GM18505 (cell line): ENCODE data around the gene NUP37.
A peak's percentile ranks its signal among the peaks of the same experiment; 100 is the strongest.

ENCODE experiments used
- ATAC-seq: cut with Tn5 transposase; IDR thresholded peaks from one replicate; pipeline ENCODE4 v1.9.1; 2021; ENCODE audit not compliant: unreplicated experiment
- POLR2A ChIP-seq: IDR thresholded peaks from 4 replicates; pipeline ENCODE4 v1.6.1; 2011; ENCODE audit warnings: borderline replicate concordance; ENCODE audit not compliant: insufficient read depth, insufficient read length; ENCODE audit errors: extremely low read depth

Gene NUP37

DNA sequence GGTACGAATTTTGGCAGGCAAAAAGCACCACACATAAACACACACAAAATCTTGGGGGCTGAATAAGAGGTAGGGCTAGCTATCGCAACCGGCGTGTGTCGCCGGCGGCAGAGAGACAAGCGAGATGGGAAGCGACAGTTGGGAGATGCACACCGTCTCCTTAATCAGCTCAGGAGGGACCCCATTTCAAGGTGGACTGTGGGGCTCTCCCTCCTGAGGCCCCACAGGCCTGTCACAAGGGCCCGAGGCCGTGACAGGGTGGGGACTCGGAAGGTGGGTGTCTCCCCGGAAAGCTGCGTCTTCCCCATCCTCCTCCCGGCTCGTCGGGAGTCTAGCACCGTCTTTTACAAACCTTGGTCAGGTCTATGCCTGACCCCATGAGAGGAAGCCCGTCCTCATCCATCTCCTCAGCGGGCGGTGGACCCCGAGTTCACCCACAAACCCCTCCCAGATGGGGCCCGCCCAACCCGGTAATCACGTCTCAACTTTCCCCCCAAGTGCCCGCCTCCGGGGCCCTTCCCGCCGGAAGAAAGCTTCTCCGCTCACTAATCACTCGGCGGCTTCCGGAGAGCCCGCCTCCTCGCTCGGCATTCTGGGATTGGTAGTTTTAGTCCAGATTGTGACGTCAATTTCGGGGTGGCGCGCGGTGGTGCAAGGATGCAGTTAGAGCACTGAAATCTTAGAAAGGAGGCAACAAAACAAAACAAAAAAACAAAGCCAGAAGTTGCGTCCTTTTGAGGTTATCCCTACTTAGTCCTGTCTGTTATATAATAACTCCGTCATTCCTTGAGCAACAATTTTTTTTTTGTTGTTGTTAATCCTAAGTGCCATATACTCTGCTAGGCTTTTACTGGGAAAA, 58.1 kb downstream of the NUP37 start, which contains the start of gene WASHC3:
Gene WASHC3, minus strand, starts transcription at position 432 of the 859 bp plus-strand sequence. Its CDS starts 29 bp downstream, at position 403.
- ATAC-seq, result peak; percentile 94

DNA sequence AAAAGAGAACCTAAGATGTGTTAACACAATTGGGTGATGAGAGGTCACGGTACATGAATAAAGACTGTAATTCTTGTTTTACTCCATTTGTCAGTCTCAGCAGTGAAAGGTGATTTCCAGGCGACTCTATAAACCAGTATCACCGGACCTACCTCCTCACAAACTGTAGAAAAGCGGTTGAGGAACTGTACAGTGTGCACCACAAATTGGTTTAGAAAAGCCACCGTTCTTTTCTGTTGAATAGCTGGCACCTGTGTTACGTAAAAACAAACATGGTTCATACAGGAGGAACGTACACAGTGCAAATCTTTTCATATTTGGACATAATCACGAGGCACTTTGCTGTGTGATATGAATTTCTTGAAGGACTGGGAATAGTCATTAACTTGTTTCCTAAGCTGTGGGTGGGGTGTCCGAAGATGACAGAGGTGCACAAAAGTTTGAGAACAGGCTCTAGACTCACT, 58.8 kb downstream of the NUP37 start:
- no peak for TF ChIP-seq POLR2A
- peak; percentile 40 for ATAC-seq

More for the DNA sequence above, 58.1 kb downstream of the NUP37 start, which contains the start of gene WASHC3:
- peak; percentile 76 for TF ChIP-seq POLR2A

DNA sequence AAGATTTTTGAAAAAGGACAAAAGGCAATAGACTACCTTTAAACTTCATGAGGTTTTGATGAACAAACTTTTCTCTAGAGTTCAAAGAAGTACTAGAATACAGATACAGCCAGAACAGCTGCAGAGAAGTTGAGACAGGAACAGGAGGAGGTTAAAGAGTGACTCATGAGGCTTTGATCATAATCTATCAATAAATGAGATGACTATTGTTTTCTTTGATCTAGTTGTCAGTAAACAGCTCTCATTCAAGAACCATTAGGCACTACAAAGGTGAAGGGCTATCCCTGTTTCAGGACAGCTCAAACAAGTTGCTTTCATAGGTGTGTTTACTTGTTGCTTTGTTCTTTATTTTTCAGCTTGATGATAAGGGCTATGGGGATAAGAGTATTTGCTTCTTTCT, 60.6 kb downstream of the NUP37 start:
- TF ChIP-seq POLR2A, result no peak
- no peak for ATAC-seq

DNA sequence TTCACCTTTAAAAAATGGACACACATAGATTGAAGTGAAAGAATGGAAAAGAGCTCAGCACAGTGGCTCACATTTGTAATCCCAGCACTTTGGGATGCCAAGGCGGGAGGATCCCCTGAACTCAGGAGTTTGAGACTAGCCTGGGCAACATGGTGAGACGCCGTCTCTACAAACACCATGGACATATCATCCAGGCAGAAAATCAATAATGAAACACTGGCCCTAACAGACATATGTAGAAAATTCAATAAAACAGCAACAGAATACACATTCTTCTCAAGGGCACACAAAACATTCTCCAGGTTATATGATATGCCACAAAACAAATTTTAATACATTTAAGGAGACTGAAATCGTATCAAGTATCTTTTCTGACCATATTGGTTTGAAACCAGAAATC, 65.6 kb downstream of the NUP37 start:
- no peak for ATAC-seq
- no peak for TF ChIP-seq POLR2A

DNA sequence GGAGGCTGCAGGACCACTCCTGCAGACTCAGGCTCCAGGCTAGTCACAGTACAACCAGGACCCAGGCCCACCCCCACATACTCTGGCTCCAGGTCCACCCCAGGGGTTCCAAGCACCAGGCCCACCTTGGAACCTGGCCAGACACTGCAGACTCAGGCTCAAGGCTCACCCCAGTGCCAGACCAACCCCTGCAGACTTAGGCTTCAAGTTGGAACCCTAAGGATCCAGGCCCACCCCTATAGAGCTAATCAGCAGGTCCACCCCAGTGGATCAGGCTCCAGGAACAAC, 66.9 kb downstream of the NUP37 start:
- no peak for ATAC-seq
- TF ChIP-seq POLR2A, result no peak

DNA sequence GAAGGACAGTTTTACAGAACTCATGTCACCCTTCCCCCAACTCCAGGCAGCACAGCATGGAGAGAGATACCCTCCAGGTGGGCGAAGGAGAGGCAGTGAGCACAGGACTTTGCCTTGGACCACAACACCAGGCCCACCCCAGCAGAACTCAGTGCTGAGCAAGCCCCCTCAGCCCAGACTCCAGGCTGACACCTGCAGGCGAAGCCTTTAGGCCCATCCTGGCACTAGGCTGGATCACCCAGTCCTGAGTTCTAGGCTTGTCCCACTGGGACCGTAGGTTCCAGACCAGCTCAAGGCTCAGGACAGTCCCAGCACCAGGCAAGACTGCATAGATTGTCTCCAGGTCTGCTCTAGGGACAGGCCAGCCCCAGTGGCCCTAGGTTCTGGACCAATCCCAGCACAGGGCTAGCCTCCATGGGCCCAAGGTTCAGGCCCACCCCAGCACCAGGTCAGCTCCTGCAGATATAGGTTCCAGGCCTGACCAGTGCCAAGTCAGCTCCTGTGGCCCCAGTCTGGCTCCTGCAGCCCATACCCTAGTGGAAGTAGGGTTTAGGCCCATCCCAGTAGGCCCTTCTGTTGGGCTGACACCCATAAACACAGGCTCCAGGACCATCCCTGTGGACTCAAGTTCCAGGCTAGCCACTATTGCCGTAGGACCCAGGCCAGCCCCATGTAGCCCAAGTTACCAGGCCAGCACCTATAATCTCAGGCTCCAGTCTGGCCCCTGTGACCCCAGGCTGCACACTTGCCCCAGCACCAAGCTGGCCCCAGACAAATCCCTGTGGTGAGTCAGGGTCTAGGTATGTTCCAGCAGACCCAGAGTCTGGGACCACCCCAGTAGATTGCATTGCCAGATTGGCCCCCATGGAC, 67.5 kb downstream of the NUP37 start:
- no peak for TF ChIP-seq POLR2A
- no peak for ATAC-seq

DNA sequence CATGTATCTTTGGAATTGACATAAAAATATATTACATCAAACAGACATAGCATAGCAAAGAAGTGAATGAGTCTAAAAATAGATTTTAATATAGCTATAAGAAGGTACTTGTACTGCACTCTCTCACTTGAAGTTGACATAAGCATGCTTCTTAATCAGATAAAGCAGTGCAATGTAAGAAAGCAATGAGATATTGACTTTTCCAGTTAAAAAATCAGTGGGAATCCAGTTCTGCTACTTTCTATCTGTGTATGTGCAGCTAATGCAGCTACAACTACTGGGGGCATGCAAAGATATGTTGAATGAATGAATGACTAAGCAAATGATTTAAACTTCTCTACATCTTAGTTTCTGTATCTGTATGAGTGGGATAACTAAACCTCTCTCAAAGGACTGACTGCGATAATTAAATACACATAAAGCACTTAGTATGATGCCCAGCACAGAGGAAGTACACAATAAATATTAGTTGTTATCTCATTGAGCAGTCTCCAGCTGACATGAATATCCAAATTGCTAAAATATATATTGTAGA, 68.4 kb downstream of the NUP37 start:
- no peak for TF ChIP-seq POLR2A
- ATAC-seq, result no peak

DNA sequence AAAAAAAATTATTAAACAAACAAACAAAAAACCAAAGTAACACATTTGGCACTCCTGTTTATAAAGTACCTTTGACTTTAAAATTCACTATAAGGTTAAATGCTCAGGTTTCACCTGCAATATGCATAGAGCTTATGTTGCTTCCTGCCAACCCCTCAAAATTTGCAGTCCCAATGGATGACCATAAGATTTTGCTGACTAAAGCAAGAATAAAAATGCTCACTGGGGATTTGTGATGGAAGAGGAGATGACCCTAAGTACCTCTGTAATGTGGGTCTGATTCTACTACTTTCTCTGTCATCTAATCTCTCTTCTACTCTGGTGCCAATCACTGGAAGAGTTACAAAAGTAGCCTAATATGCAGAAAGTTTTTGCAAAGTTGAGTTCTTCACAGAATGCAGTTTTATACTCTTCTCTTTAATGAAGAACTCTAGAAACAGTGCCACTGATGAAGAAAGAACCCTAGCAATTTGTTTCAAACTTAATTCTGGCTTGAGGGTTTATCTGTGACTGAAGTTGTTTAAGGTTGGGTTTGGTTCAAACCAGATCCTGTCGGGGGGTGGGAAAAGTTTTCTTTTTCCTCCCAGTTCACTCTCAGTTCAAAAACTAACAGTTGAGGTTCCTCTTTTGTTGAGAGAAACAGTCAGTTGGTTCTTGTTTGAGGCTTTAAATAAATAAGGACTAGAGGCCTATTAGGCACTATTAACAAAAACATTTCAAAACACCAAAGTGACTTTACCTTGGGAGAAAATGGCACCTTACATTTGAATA, 69.1 kb downstream of the NUP37 start:
- no peak for TF ChIP-seq POLR2A
- ATAC-seq, result no peak

DNA sequence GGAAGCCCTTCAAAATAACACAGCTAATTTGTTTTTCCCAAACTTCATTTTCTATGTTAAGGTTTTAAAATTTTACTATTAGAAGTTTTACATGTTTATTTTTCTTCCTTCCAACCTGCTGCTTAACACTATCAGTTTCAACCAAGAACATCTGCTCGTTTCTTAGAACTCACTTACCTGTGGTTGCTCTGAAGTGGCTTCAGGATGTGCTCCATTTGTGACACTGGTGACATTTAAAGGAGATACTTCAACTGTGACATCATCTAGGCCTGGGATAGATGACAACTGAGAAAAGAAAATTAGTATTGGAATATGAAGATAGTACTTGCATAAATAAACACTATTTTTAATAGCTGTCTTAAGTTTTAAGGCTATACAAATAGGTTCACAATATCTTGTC, 76.0 kb downstream of the NUP37 start:
- no peak for TF ChIP-seq POLR2A
- ATAC-seq, result no peak

DNA sequence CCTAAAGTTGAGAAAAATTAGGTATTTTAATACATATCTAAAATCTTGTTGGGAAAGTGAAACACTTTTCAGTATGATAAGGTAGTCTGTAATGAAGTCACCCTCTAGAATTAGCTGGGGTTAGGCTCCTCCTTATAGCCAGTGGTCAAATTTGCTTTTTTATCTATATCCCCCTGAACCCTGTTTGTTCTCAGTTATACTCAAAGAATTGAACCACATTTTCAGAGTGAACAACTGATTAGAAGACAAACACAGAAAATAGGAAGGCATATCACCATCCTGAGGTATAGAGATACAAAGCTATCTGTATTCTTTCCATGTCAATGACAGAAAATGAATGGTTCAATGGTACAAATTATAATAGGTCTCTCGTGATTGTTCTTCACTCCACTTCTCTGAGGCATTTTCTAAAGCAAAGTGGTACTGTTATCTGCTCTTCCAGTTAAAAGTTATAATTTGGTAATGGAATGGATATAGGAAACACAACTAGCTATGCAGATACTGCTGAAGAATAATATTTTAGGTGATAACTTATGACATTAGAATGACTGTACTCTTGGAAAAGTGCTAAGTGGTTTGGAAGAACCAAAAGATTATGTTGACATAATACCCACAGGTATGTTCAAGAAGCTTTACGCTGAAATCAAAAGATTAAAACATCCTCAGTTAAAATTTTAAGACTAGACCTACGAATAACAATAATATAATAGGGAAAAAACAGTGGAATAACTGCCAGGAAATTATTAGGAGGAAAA, 85.7 kb downstream of the NUP37 start:
- TF ChIP-seq POLR2A, result no peak
- ATAC-seq, result no peak

DNA sequence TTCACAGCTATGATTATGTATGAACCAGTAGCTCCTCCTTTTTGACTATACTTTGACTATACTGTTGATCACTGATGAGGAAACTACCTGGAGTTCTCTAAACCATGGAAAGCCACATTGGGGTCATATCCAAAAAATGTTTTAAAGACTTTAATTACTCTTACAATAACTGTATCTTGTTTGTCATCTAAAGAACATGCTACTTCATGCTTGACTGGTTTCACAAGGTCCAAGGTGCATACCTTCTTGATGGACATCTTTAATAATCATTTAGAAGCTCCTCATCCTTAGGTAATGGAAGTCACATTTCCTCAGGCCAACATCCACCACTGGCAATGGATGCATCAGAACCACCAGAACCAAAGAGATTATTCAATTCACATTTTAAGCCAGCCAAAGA, 88.1 kb downstream of the NUP37 start:
- no peak for TF ChIP-seq POLR2A

DNA sequence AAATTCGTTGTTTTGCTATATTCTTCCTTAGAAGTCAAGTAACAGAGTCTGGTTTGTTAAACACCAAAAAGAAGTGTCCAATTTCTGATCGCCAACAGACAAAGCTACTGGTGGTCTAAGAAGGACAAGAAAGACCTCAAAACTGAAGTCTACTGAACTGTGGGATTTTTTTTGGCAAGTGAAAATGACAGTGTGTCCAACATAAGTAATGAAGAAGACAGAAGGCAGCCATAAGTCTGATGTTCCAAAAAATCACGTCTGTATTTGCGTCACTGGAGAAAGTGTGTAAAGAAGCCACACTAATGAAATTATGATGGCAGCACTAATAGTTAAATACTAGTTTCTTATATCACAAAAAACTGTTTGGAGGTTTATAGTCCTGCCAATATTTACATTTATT, 90.8 kb downstream of the NUP37 start:
- no peak for TF ChIP-seq POLR2A
- no peak for ATAC-seq

More for the DNA sequence above, 88.1 kb downstream of the NUP37 start:
- no peak for ATAC-seq

DNA sequence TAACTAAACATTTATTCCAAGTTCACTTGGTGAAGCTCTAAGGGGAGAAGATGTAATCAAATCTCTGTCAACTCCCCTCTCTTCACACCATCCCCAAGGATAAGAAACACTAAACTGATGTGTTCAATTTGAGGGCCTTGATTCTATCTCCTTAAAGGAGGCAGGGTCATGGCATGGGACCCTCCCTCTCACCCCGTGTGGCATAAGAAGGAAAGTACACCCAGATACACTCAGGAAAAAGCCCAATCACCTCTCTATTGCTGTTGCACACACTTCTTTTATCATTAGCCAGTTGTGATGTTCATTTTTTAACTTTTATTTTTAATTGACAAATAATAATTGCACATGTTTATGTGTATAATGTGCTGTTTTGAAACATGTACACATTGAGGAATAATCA, 93.2 kb downstream of the NUP37 start:
- TF ChIP-seq POLR2A, result no peak
- ATAC-seq, result no peak

DNA sequence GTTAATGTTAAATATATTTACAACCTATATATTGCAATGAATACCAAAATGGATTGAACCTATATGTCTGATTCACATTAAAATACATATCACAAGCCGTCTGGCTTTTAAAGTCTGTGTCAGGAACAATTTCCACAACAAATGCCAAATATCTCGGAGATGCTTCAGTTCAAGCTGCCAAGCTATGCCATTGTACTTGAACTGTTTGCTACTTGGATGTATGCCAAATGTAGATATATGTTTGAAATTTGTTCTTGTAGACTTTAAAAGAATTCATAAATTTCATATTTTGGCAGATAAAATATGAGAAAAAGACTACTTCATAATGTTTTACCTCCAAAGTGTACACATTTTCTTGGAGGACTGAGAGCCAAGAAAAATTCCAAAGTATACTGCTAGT, 95.1 kb downstream of the NUP37 start:
- TF ChIP-seq POLR2A, result no peak

More for the DNA sequence above, 95.1 kb downstream of the NUP37 start:
- ATAC-seq, result no peak
